ENCODE measurements around the gene MTCL1. TPM values are rescaled to one million over a fixed set of nuclear protein-coding genes. Genes with fewer than 3 reads are reported as not detected.

Gene MTCL1
- total RNA-seq, 1 experiment from 2014 or later: 22.7 TPM

DNA sequence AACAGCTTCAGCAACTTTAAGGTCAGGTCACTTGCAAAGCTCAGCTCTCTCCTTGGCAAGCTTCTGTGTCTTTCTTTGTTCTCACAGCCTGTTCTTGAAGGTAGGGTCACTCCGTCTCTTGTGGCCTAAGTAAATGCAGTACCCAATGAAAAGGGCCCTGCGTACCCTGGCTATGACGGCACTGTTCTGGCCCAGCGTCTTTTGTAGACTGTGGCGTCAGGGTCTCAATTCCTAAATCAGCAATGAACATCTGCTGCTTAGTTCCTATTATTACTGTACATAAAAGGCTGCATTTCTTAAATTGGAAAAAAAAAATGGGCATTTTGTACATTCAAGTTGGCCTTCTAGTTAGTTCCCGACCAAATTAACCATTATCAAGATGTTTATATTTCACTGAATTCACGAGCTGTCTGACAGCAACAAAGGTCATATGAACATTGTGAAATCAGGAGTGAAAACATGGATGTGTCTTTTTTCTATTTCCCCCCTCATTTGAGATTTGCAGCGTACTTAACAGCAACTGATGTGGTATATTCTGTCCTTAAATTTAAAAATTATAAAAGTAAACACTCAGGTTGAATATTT, 17.0 kb upstream of the MTCL1 start:
- ChIA-PET CTCF (interaction anchor here (0.8 to 3.6 kb wide), 2 partner anchors 8 to 79 kb away, joined by 3 to 21 read pairs; partner anchors contain the start of gene RAB12), POLR2A (no interaction called here), RAD21 (ENCODE audit: low non-redundant PET in 1 of 2, low total read pairs in 2 of 2, uncharacterized antibody in 2 of 2, unreplicated experiment in 2 of 2) (no interaction called here)
- intact Hi-C loops (cut with micrococcal nuclease): no loop called here
- no peak for TF ChIP-seq JUND (IDR thresholded peaks at IDR 0.05)
- no peak for TF ChIP-seq RAD21 (IDR thresholded peaks at IDR 0.05; ENCODE audit: low read depth)
- no peak for TF ChIP-seq CEBPB (IDR thresholded peaks at IDR 0.05; ENCODE audit: low read depth)
- TF ChIP-seq EZH2phosphoT487 (IDR thresholded peaks at IDR 0.05; ENCODE audit: borderline replicate concordance): no peak
- TF ChIP-seq ZNF274 (IDR thresholded peaks at IDR 0.05; ENCODE audit: low read depth, low read length): no peak
- TF ChIP-seq, protein P1, sequence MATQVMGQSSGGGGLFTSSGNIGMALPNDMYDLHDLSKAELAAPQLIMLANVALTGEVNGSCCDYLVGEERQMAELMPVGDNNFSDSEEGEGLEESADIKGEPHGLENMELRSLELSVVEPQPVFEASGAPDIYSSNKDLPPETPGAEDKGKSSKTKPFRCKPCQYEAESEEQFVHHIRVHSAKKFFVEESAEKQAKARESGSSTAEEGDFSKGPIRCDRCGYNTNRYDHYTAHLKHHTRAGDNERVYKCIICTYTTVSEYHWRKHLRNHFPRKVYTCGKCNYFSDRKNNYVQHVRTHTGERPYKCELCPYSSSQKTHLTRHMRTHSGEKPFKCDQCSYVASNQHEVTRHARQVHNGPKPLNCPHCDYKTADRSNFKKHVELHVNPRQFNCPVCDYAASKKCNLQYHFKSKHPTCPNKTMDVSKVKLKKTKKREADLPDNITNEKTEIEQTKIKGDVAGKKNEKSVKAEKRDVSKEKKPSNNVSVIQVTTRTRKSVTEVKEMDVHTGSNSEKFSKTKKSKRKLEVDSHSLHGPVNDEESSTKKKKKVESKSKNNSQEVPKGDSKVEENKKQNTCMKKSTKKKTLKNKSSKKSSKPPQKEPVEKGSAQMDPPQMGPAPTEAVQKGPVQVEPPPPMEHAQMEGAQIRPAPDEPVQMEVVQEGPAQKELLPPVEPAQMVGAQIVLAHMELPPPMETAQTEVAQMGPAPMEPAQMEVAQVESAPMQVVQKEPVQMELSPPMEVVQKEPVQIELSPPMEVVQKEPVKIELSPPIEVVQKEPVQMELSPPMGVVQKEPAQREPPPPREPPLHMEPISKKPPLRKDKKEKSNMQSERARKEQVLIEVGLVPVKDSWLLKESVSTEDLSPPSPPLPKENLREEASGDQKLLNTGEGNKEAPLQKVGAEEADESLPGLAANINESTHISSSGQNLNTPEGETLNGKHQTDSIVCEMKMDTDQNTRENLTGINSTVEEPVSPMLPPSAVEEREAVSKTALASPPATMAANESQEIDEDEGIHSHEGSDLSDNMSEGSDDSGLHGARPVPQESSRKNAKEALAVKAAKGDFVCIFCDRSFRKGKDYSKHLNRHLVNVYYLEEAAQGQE (IDR thresholded peaks at IDR 0.05; ENCODE audit: low read depth): no peak
- no peak for TF ChIP-seq POLR2A (IDR thresholded peaks at IDR 0.05; ENCODE audit: borderline replicate concordance, extremely low read depth, insufficient read depth, insufficient read length)
- no peak for TF ChIP-seq CBX3 (IDR thresholded peaks at IDR 0.05; ENCODE audit: low read depth)
- TF ChIP-seq, protein P2, sequence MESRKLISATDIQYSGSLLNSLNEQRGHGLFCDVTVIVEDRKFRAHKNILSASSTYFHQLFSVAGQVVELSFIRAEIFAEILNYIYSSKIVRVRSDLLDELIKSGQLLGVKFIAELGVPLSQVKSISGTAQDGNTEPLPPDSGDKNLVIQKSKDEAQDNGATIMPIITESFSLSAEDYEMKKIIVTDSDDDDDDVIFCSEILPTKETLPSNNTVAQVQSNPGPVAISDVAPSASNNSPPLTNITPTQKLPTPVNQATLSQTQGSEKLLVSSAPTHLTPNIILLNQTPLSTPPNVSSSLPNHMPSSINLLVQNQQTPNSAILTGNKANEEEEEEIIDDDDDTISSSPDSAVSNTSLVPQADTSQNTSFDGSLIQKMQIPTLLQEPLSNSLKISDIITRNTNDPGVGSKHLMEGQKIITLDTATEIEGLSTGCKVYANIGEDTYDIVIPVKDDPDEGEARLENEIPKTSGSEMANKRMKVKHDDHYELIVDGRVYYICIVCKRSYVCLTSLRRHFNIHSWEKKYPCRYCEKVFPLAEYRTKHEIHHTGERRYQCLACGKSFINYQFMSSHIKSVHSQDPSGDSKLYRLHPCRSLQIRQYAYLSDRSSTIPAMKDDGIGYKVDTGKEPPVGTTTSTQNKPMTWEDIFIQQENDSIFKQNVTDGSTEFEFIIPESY (IDR thresholded peaks at IDR 0.05; ENCODE audit: extremely low read depth, insufficient replicate concordance, low read length): no peak
- TF ChIP-seq POLR2AphosphoS5 (IDR thresholded peaks at IDR 0.05; ENCODE audit: low read depth, low read length): no peak
- no peak for TF ChIP-seq YY1 (IDR thresholded peaks at IDR 0.05; ENCODE audit: extremely low read depth, insufficient replicate concordance, low read depth, low read length)
- no peak for TF ChIP-seq EZH2 (IDR thresholded peaks at IDR 0.05)
- no peak for TF ChIP-seq FOSL1 (IDR thresholded peaks at IDR 0.05; ENCODE audit: low read depth)
- TF ChIP-seq ZFX (IDR thresholded peaks at IDR 0.05): no peak
- no peak for TF ChIP-seq ELF1 (IDR thresholded peaks at IDR 0.05; ENCODE audit: borderline replicate concordance, low read depth)
- TF ChIP-seq SRF (IDR thresholded peaks at IDR 0.05; ENCODE audit: low read depth): no peak
- no peak for TF ChIP-seq SP1 (IDR thresholded peaks at IDR 0.05; ENCODE audit: low read depth)
- TF ChIP-seq, protein P3, sequence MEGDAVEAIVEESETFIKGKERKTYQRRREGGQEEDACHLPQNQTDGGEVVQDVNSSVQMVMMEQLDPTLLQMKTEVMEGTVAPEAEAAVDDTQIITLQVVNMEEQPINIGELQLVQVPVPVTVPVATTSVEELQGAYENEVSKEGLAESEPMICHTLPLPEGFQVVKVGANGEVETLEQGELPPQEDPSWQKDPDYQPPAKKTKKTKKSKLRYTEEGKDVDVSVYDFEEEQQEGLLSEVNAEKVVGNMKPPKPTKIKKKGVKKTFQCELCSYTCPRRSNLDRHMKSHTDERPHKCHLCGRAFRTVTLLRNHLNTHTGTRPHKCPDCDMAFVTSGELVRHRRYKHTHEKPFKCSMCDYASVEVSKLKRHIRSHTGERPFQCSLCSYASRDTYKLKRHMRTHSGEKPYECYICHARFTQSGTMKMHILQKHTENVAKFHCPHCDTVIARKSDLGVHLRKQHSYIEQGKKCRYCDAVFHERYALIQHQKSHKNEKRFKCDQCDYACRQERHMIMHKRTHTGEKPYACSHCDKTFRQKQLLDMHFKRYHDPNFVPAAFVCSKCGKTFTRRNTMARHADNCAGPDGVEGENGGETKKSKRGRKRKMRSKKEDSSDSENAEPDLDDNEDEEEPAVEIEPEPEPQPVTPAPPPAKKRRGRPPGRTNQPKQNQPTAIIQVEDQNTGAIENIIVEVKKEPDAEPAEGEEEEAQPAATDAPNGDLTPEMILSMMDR (IDR thresholded peaks at IDR 0.05 in 2 of 3, conservative IDR thresholded peaks at IDR 0.05 in 1 of 3; ENCODE audit: borderline replicate concordance in 1 of 3, insufficient read depth in 1 of 3, low read depth in 2 of 3, low read length in 2 of 3): no peak
- TF ChIP-seq, protein P4, sequence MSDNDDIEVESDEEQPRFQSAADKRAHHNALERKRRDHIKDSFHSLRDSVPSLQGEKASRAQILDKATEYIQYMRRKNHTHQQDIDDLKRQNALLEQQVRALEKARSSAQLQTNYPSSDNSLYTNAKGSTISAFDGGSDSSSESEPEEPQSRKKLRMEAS (IDR thresholded peaks at IDR 0.05): no peak
- no peaks in the 10 kb centered on the region for H3K79me2 ChIP-seq (ENCODE audit: insufficient read depth, low read length)
- H3K27ac ChIP-seq (ENCODE audit: low read depth, low read length): no peak overlapping the region
- peaks cover 0 to 6% of the 10 kb centered on the region in 2 experiments; a peak in 1 of 4 replicates for H3K4me1 ChIP-seq (ENCODE audit: control insufficient read depth in 1 of 2, insufficient read depth in 2 of 2, low read length in 2 of 2)
- H3K9me2 ChIP-seq (ENCODE audit: insufficient read depth): no peaks in the 10 kb centered on the region
- no peak overlapping the region for H3K4me2 ChIP-seq (ENCODE audit: low read length)
- no peak for DNase-seq (ENCODE audit: low read depth, low spot score)
- ATAC-seq: no peak
- H3K36me3 ChIP-seq (ENCODE audit: control insufficient read depth in 1 of 2, insufficient read depth in 2 of 2, low read length in 2 of 2): no peaks in the 10 kb centered on the region
- no peaks in the 10 kb centered on the region for H3K9me3 ChIP-seq (ENCODE audit: control insufficient read depth in 1 of 2, insufficient read depth in 1 of 2, low read depth in 1 of 2, low read length in 2 of 2)
- no peaks in the 10 kb centered on the region for H3K27me3 ChIP-seq (ENCODE audit: insufficient read depth, low read length)
- H3K9ac ChIP-seq (ENCODE audit: low read length): no peak overlapping the region
- no peak overlapping the region for H3K4me3 ChIP-seq (replicated peaks in 1 of 2; ENCODE audit: low read depth in 1 of 2, low read length in 2 of 2)
- H2AFZ ChIP-seq (ENCODE audit: low read depth, low read length, poor library complexity, severe bottlenecking): no peak overlapping the region
- H4K20me1 ChIP-seq (ENCODE audit: insufficient read depth): no peaks in the 10 kb centered on the region
- BruUV-seq (replicated peaks): no TSS peak

Data from HCT116 (cell line).